HG02970 (cell line): Measurements from ENCODE around the gene AQP2.

Source experiments
- ATAC-seq: cut with Tn5 transposase; IDR thresholded peaks from one replicate; pipeline ENCODE4 v1.9.1; 2021; ENCODE audit warnings: mild to moderate bottlenecking, moderate library complexity, moderate number of reproducible peaks; ENCODE audit not compliant: unreplicated experiment, low FRiP score

Gene AQP2

DNA sequence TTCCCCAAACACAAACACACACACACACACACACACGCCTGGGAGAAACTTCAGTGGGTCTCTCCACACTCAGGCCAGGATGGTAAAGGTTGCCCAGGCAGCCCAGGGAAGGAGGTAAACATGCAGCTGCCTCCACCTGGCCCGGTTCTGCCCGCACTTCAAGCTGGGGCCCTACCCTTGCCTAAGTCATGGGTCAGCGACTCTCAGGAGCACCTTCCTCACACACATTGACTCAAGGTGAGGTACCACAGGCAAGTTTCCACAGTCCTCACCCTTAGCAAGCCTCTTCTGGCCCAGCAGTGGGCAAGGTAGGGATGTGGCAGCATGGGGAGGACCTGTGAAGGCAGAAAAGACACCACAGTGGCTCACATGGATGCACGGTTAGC, 32.8 kb upstream of the AQP2 start:
- ATAC-seq: no peak

DNA sequence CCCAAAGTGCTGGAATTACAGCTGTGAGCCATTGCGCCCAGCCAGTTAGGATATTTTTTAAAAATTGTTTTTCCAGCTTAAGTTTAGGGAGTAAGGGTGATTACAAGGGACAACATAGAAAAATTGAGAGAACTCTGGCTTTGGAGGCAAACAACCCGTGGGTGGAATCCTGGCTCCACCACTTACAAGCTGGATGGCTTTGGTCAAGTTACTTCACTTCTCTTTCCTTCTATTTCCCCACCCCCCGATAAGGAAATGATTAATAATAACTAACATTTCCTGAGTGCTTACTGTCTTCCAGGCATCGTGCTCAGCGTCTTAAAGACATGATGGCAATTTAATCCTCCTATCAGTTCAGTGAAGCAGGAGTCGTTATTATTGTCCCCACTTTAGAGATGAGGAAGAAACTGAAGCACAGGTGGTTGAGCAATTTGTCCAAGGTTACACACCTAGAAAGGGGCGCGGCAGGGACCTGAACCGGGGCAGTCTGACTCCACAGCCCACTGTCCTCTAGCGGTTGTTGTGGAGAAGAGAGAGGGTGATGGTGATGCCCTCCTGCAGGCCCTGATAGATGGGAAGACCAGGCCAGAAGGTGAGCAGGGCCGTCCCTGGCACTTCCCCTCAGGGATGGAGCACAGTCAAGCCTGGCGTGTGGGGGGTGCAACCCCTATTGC, 30.2 kb upstream of the AQP2 start:
- ATAC-seq: no peak

DNA sequence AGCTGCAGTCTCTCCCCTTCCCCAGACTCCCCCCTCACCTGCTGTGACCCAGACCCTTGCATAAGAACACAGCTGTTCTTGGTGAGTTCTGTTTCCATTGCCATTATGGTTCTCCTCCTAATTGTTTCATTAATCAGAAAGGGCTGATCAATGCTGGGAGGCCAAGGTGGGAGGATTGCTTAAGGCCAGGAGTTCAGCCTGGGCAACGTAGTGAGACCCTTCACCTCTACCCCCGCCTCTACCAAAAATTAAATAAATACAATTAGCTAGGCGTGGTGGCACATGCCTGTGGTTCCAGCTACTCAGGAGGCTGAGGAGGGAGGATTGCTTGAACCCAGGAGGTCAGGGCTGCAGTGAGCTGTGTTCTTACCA, 29.6 kb upstream of the AQP2 start:
- no peak for ATAC-seq

DNA sequence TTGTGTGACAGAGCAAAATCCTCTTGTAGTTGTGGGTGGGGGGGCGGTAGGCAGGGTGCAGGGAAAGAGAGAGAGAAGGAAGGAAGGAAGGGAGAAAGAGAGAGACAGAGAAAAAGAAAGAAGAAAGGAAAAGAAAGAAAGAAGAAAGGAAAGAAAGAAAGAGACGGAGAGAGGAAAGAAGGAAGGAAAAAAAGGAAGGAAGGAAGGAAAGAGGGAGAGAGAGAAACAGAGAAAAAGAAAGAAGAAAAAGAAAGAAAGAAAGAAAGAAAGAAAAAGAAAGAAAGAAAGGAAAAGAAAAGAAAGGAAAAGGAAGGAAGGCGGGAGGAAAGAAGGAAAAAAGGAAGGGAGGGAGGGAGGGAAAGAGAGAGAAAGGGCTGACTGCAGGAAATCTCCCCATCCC, 29.2 kb upstream of the AQP2 start:
- ATAC-seq: no peak

DNA sequence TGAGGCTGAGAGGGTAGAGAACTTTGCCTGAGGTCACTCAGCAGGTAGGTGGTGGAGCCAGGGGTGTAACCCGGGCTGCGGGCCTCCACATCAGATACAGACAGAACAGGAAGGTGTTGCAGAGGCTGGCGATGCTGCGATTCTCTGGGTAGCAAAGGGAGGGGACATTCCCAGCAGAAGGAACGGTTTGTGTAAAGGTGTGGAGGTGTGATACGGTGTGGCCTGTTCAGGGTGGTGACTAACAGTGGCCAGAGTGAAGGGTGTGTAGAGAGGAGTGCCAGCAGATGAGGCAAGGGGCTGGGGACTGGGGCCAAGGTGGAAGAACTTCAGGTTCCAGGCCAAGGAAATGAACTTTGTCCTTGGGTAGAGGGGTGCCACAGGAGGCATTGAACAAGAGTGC, 28.6 kb upstream of the AQP2 start:
- no peak for ATAC-seq

DNA sequence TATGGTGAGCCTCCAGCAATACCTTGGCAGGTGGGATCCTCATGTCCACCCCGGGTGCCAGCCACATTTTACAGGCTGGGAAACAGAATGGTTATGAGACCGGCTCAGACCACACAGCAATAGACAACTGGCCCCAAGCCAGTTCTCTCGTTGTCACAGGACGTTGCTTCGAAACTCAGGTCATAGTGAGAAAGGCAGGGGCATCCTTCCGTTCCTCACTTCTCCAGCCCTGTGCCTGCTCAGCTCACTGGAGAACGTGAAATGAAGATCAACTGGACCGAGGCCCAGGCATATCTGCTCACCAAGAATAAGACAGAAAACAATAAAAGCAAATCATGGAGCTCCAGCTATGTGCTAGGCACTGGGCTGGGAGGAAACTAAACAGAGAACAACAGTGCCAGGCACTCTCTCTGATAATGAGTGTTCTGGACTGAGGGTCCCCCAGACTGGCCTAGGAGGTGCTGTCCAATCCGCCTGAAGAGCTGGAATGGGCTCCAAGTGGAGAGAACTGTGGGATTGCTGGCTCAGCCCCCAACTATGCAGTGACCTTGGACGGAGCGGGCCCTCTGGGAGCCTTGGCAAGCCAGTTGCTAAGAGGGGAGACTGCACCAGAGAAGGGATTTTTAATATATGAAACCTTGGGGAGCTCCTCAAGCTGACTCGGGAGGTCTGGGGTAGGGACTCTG, 28.0 kb upstream of the AQP2 start:
- no peak for ATAC-seq

DNA sequence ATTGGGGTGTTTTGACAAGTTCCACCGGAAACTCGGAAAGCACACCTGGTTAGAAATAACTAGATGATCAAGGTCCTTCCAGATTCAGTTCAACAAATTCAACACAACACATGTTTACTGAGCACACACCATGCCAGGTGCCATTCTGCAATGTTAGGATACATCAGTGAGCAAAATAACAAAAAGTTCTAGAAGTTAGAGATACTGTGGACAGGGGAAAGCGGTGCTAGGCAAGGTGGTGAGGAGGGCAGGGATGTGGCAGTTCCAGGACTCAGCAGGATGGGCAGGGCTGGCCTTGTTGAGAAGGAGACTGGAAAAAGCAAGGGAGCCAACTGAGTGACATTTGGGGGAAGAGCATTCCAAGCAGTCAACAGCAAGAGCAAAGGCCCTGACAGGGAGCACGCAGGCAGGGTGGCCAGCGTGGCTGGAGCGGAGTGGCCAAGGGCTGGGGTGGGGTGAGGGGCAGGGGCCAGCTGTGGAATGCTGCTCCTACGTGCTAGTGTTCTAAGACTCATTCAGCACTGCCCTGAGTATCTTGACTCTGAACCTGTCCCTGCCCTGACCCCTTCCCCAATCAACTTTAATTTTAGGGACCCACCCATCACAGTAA, 27.4 kb upstream of the AQP2 start:
- no peak for ATAC-seq

DNA sequence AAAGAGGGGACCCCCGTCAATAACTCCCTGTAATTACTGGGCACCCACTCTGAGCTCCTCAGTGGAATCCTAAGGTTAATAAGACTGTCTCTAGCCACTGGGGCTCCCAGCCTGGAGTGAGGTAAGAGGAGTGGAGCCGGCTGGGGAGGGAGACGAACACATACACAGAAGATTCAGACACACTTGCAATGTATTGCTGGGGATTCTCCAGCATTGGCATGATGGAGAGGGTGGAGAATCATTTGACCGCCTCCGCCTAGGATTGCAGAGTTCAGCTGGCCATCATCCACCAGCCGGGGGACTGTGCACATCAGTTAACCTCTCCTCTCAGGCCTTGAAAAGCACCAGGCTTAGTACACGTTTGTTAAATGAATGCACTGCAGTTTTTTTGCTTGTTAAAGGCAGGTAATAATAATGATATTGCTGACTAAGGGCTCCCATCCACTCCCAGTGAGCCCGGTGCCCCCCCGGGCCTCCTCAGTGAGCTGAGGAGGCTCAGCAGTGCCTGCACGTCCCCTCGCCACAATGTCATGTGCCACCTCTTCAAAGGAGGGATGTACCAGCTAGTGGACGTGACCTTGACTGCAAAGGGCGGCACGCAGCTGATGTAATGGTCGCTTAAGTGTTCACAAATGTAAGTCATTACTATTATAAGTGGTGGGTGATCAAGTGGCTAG, 26.5 kb upstream of the AQP2 start:
- no peak for ATAC-seq

DNA sequence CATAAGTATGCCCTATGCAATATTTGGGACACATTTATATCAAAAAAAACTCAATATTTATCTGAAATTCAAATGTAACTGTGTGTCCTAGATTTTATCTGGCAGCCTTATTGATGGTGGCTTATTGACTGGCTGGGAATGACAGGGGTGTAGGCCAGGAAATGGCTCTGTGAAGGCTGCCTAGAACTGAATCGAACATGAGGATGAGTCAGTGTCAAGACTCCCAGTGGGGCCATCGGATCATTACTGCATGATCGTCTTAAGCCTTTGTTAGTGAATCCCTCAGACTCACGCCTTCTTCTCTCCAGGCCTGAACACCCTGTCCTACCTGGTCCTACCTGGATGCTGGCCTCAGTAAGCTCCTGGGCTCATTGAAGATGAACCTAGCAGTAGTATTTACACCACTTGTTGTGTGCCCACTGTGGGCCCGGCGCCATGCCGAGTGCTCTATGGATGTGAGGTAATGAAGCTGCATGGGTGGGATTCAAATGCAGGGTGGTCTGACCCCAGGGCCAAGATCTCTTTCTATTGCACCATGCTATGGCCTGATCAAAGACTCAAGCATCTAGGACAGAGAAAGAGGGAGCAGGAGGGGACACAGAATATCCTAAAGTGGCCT, 25.8 kb upstream of the AQP2 start:
- ATAC-seq: no peak

DNA sequence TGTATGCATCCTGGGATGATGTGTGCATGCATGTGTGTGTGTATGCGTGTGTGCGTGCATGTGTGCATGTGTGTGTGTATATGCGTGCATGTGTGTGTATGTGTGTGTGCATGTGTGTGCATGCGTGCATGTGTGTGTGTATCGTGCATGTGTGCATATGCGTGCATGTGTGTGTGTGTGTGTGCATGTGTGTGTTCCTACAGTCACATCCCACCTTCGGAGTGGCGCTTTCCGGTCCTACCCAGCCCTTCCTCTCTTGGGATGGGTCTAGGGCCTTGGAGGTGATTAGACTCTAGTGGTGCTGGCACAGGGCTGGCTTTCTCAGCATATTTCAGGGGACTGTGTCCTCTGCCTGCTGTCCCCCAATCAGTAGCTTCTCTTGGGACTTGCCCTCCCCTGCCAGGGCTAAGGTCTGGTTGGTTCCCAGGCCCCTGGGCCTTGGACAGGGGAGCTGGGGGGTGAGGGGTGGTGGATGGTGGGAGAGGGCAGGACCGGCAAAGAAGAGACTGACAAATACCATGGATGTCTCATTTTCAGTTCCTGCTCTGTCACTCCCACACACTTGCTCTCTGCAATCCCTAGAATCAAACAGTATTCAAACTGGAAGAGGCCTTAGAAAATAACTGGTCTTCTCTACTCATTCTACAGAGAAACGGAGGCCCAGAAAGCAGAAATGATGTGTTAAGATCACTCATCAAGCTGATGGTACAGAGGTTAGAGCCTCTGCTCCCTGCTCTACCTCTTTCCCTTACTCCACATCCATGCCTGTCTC, 24.9 kb upstream of the AQP2 start:
- ATAC-seq: no peak

DNA sequence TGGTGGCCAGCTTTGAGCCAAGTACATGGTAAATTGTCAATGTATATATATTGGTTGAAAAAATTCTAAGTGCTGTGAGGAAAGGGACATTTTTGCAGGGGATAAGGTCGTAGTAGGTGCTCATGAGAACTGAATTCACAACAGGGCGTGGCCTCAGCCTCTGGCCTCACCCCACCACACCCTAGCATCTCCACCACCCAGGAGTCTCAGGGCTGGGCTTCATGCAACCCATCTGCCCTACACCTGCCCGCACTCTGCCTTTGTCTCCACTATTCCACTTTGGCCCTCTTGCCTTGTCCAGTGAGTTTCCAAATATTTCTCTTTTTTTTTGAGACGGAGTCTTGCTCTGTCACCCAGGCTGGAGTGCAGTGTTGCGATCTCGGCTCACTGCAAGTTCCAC, 22.1 kb upstream of the AQP2 start:
- no peak for ATAC-seq

DNA sequence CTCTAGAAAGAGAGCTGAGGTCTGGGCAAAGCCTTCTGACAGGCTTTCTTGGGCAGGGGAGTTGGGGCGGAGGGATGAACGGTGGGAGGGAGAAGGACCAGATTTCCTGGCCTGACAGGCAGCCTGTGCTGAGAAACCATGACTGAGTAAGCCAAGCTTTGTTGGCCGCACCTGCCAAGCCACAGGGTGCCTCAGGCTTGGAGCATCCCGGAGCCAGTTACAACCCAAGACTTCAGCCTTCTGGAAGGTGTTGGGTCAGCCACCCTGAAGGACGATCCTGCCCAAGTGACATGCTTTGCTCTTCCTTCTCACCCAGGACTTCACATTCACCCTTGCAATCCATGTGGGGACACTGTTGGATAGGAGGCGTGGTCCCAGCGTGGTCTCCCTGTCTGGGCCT, 21.0 kb upstream of the AQP2 start:
- no peak for ATAC-seq

DNA sequence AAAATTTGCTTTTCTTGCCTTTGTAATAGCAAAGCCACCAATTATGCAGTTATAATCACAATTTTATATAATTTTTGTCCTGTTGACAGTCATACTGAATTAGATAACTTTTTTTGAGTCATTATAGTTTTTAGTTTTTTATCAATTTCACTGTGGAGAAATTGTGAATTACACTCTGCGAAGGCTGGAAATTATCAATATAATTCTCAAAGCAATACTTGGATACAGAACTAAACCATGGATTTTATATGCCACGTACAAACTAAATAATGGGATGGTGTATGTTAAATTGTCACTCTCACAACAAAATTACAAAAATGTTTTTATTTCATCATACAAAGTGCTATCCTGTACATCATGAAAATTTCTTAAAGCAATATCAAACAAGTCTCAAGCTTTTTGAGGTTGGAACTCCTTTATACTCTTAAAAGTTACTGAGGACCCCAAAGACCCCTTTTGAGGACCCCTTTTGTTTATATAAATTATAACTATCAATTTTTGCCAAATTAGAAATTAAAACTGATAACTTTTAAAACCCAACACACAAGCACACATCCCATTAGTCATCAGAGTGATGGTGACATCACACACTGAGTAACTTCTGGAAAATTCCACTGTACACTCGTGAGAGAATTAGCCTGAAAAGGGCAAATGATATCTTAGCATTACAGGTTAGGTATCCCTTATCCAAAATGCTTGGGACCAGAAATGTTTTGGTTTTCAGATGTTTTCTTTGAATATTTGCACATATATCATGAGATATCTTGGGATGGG, 19.8 kb upstream of the AQP2 start:
- no peak for ATAC-seq

DNA sequence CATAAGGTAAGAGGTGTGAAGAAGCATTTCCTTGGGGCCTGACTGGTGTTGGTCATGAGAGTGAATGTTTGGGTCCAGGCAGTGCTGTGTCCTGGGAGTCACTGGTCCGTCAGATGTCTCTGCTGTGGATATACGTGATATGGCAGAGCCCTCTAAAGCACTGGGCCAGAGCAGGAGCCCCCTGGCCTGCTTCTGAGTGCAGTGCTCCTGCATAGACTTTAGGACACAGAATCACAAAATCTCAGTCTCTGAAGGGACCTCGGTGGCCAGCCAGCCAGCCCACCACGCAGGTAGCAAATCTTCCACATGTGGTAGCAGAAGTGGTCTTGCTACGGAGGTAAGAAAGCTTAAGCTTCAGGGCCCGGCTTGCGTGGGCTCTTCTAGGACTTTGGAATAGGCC, 18.5 kb upstream of the AQP2 start:
- ATAC-seq: no peak

DNA sequence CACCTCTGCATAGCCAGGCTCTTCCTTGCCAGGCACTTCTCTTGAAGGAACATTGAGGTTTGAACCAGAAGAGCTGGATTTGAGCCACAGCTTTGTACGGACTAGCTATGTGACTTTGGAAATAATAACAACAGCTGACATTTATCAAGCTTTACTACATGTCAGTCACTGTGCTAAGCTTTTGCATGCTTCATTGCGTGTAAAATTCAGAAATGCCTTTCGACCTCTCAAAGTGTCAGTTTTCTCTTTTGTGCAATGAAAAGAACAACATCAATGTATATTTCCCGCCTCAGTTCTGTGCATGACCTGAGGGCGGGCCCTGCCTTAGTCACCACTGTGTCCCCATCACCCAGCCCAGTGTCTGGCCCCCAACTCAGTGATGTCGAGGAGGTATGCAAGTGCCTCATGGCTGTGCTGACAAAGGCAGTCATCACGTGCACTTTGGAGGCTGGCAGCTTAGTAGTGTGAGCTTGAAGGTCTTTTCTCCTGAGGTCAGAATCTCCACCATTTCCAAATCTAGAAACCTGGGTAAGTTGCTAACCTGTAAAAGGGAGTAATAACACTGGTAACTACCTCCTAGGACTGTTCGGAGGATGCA, 17.9 kb upstream of the AQP2 start:
- ATAC-seq: no peak

DNA sequence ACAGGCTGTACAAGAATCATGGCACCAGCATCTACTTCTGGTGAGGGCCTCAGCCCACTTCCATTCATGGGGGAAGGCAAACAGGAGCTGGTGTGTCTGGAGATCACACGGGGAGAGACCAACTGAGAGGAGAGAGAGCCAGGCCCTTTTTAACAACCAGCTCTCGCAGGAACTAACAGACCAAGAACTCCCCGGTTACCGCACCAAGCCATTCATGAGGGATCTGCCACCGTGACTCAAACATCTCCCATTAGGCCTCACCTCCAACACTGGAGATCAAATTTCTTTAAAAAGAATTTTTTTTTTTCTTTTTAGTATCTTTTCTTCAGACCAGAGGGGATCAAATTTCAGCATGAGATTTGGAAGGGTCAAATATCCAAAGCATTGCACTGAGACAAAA, 16.7 kb upstream of the AQP2 start:
- no peak for ATAC-seq

DNA sequence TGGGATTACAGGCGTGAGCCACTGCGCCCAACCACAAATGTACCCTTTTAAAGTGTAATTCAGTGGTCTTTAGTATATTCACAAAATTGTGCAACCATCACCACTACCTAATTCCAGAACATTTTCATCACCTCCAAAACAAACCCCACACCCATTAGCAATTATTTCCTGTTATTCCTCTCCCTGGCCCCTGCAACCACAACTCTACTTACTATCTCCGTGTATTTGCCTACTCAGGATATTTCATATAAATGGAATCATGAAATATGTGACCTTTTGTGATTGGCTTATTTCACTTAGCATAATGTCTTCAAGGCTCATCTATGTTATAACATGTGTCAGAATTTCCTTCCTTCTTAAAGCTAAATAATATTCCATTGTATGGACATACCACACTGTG, 16.0 kb upstream of the AQP2 start:
- ATAC-seq: no peak

DNA sequence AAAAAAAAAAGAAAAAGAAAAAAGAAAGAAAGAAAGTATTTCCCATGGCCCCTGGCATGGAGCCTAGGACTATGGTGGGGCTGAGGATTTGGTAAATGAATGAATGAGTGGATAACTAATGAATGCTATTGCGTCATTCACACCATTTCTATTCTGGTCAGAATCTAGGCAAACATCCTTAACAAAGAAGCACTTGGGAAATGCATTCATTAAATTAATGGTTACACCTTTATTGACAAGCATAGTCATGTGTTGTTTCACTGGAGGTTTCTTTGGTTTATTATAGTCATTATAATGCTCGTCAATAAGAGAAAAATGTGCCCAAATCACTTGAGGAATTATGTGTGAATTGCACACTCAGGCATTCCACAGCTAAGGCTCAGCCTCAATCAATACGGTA, 13.6 kb upstream of the AQP2 start:
- no peak for ATAC-seq

DNA sequence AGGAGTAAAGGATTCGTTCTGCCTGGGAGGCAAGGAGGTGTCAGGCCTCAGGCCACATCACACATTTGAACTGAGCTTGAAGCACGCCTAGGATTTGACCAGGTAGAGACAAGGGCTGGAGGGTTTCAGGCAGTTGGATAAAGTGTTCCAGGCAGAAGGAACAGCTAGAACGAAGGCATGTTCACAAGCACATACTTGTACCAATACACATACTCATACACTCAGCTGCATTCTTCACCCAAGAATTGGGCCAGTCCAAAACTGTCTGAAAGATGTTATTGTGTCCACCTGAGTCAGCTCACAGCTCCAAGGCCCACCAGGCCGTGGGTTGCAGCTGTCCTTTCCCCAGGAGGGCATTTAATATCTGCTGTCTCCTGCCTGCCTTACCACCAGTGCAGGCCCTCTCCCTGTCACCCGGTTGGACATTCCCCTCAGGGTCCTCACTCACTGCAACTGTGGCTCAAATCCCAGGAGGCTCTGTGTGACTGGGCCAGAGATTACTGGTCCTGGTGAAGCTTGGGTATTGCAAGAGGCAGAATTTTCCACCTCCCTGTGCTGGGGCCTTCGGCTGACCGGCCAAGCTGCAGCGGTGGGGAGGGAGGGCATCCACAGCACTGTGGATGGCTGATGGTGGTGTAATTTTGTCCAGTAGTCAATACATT, 12.8 kb upstream of the AQP2 start:
- ATAC-seq: no peak
